Activated B cell treated with CpG ODN at 0.5 μM for 24 hours (primary cell): ENCODE results near the gene TSEN2. TPM values are rescaled to one million over a fixed set of nuclear protein-coding genes. Genes with fewer than 3 reads are reported as not detected.

Experiments
- ATAC-seq: fragments of 200-7000 bp; cut with Tn5 transposase; one replicate; pipeline ENCODE4 v1.10.0; 2021; ENCODE audit warnings: low read depth, mild to moderate bottlenecking, moderate library complexity
- CTCF ChIA-PET: fragments of 350-600 bp; sonication (Branson Sonifier 250); formaldehyde crosslinking; loops from one replicate; lab custom pipeline; 2021; ENCODE audit warnings: antibody characterized with exemption; lab: Charles Lee
- POLR2A ChIA-PET: fragments of 350-600 bp; sonication (Branson Sonifier 250); formaldehyde crosslinking; loops from one replicate; lab custom pipeline; 2021; ENCODE audit warnings: antibody characterized with exemption; lab: Charles Lee
- DNase-seq: peaks from one replicate; pipeline ENCODE4 v3.0.0; 2022
- H3K27ac Mint-ChIP-seq: one replicate; pipeline ENCODE4 v1.8.0; 2020; ENCODE audit warnings: mixed read lengths
- H3K27me3 Mint-ChIP-seq: one replicate; pipeline ENCODE4 v1.8.0; 2021; ENCODE audit warnings: mixed read lengths
- H3K36me3 Mint-ChIP-seq: one replicate; pipeline ENCODE4 v1.8.0; 2021; ENCODE audit warnings: low read depth, mixed read lengths
- H3K4me1 Mint-ChIP-seq: one replicate; pipeline ENCODE4 v1.8.0; 2021; ENCODE audit warnings: mixed read lengths
- H3K4me3 Mint-ChIP-seq: one replicate; pipeline ENCODE4 v1.8.0; 2020; ENCODE audit warnings: mild to moderate bottlenecking, mixed read lengths
- H3K9me3 Mint-ChIP-seq: one replicate; pipeline ENCODE4 v1.8.0; 2020; ENCODE audit warnings: mixed read lengths
- CTCF ChIP-seq: fragments of 200-600 bp; IDR thresholded peaks from one replicate; pipeline ENCODE4 v1.8.0; 2022; ENCODE audit warnings: antibody characterized with exemption, mild to moderate bottlenecking
- intact Hi-C: fragments of 100-400 bp; cut with micrococcal nuclease; formaldehyde crosslinking; loops from one replicate; pipeline ENCODE4 v1.15.1; 2024
- total RNA-seq: library from RNA; stranded (reverse); gene quantifications from 2 replicates; pipeline ENCODE4 v1.2.3, GENCODE V29; 2022

The TSEN2 gene
- total RNA-seq, 1 donor from 2014 or later: 17.4 TPM

- Mint-ChIP-seq H3K9me3 (no peaks in the 10 kb centered on the region), H3K4me1 (peaks cover 3% of the 10 kb centered on the region), H3K27me3 (peaks cover 2% of the 10 kb centered on the region), H3K36me3 (no peaks in the 10 kb centered on the region), H3K27ac (no peak overlapping the region), H3K4me3 (no peak overlapping the region)
- DNase-seq: no peak
- intact Hi-C loops: no loop called here
- POLR2A ChIA-PET: no interaction called here
- no peak for ATAC-seq
- CTCF ChIA-PET: interaction anchor here (3.6 kb wide), 1 partner anchor 10 kb away, joined by 10 read pairs; no protein-coding TSS in a partner anchor
- no peak for TF ChIP-seq CTCF
Observed at GRCh38 chr3:12470111-12470510, 14.2 kb upstream of the TSEN2 start.

GRCh38 chr3:12470680-12471079 lies 13.6 kb upstream of the TSEN2 start:
- ATAC-seq: no peak
- no peak for TF ChIP-seq CTCF

GRCh38 chr3:12471241-12471640 lies 13.0 kb upstream of the TSEN2 start:
- ATAC-seq (peak; percentile 64), DNase-seq (no peak)
- no peaks in the 10 kb centered on the region for H3K36me3 Mint-ChIP-seq
- no peak overlapping the region for H3K27ac Mint-ChIP-seq
- no peak overlapping the region for H3K4me3 Mint-ChIP-seq
- intact Hi-C loops: no loop called here
- no peak for TF ChIP-seq CTCF
- H3K4me1 Mint-ChIP-seq: peaks cover 3% of the 10 kb centered on the region
- CTCF ChIA-PET: interaction anchor here (3.6 kb wide), 1 partner anchor 9 kb away, joined by 10 read pairs; no protein-coding TSS in a partner anchor
- POLR2A ChIA-PET: no interaction called here
- H3K9me3 Mint-ChIP-seq: no peaks in the 10 kb centered on the region
- H3K27me3 Mint-ChIP-seq: peaks cover 2% of the 10 kb centered on the region

More at GRCh38 chr3:12470680-12471079, 13.6 kb upstream of the TSEN2 start:
- no peak for DNase-seq
- intact Hi-C loops: no loop called here
- H3K4me3 Mint-ChIP-seq: no peak overlapping the region
- ChIA-PET POLR2A (interaction anchor here (0.5 kb wide), 1 partner anchor 107 kb away, joined by 3 read pairs; no protein-coding TSS in a partner anchor), CTCF (interaction anchor here (3.6 kb wide), 1 partner anchor 9 kb away, joined by 10 read pairs; no protein-coding TSS in a partner anchor)
- H3K27ac Mint-ChIP-seq: no peak overlapping the region
- H3K9me3 Mint-ChIP-seq: no peaks in the 10 kb centered on the region
- H3K36me3 Mint-ChIP-seq: no peaks in the 10 kb centered on the region
- H3K4me1 Mint-ChIP-seq: peaks cover 3% of the 10 kb centered on the region
- peaks cover 2% of the 10 kb centered on the region for H3K27me3 Mint-ChIP-seq

GRCh38 chr3:12472000-12472610 lies 12.2 kb upstream of the TSEN2 start:
- Mint-ChIP-seq H3K9me3 (no peaks in the 10 kb centered on the region), H3K27ac (no peak overlapping the region), H3K4me1 (peaks cover 3% of the 10 kb centered on the region), H3K36me3 (no peaks in the 10 kb centered on the region), H3K27me3 (peaks cover 2% of the 10 kb centered on the region), H3K4me3 (no peak overlapping the region)
- TF ChIP-seq CTCF: no peak
- CTCF ChIA-PET: interaction anchor here (1.1 to 3.6 kb wide), 2 partner anchors 8 to 337 kb away, joined by 4 to 10 read pairs; no protein-coding TSS in a partner anchor
- DNase-seq (no peak), ATAC-seq (no peak)
- POLR2A ChIA-PET: no interaction called here
- intact Hi-C loops: no loop called here

- no peak for TF ChIP-seq CTCF
- DNase-seq (no peak), ATAC-seq (no peak)
- Mint-ChIP-seq H3K4me3 (no peak overlapping the region), H3K27me3 (peaks cover 2% of the 10 kb centered on the region), H3K36me3 (no peaks in the 10 kb centered on the region), H3K27ac (no peak overlapping the region), H3K9me3 (no peaks in the 10 kb centered on the region), H3K4me1 (peaks cover 3% of the 10 kb centered on the region)
- intact Hi-C loops: no loop called here
- POLR2A ChIA-PET: no interaction called here
- CTCF ChIA-PET: interaction anchor here (1.1 kb wide), 1 partner anchor 338 kb away, joined by 4 read pairs; no protein-coding TSS in a partner anchor
Observed at GRCh38 chr3:12472796-12473195, 11.5 kb upstream of the TSEN2 start.
